Measurements from ENCODE around the gene RPP38.
A peak's percentile ranks its signal among the peaks of the same experiment; 100 is the strongest.

RPP38 gene

DNA sequence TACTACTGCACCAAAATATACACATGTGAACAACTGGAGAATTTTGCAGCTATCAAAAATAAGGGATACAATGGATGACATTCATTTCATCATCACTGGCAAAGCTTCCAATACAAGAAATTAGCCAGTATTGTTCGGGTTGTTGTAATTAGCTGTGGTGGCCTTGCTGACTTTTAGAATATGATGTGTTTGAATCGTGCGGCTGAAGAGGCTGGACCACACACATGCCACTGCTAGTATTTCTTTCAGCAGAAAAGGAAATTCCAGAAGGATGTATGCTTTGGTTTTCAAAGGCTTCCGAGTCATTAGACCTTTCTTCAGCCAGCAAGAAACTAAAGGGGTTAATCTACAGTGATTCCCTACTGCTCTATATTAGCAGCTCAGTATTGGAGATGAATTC, 16.6 kb downstream of the RPP38 start:
- no peak for DNase-seq

DNA sequence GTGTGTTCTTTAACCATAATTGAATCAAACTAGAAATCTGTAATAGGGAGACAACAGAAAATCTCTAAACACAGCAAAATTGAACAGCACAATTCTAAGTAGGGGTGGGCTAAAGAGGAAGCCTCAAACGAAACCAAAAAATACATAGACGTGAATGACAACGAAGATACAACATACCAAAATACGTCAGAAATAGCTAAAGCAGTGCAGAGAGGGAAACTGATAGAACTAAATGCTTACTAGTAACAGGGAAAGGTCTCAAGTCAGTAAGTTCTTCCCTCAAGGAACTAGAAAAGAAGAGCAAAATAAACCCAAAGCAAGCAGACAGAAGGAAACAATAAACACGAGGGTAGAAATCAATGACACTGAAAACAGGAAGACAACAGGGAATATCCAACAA, 19.1 kb downstream of the RPP38 start:
- DNase-seq: no peak

GRCh38 chr10:15118615-15119014, 21.5 kb downstream of the RPP38 start:
- DNase-seq: no peak

- no peak for DNase-seq
Observed at GRCh38 chr10:15120523-15120922, 23.4 kb downstream of the RPP38 start.

GRCh38 chr10:15121707-15122106, 24.6 kb downstream of the RPP38 start:
- DNase-seq: no peak

- DNase-seq: no peak
Observed at GRCh38 chr10:15122477-15123030, 25.4 kb downstream of the RPP38 start.

DNA sequence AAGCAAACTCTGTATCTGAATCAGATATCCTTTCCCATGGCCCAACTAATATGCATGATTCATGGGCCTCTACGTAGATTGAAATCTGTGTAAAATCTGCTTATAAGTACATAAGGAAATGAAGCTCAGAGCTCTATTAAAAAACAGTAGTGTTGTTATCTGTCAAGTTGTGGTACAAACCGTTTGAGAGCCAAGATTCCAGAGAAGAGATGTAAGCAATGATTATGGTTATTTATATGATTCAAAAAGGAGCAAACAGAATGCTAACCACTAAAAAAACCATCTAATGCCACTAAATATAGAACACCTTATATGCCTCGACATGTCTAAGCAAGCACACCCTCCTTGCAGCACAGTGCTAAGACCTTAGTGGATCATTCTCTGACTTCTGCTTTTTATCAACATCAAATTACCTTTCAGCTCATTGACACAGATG, 26.6 kb downstream of the RPP38 start:
- DNase-seq: no peak

DNA sequence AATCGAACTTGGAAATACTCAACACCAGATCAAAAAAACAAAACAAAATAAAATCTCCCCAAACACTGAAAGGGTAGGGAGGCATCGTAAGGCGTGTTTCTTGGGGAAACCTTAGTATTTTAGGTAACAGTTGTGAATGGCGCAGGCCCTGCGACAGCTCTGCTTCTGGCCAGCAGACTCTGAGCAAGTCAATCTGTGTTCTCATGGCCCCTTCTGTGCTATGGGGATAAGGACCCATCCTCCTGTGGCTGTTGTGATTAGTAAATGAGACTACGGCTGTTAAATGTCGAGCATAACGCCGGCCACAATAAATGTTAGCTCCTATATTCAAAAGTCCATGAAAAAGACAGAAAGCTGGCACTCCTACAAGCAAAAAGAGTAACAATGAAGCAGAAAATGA, 27.0 kb downstream of the RPP38 start:
- DNase-seq: no peak

GRCh38 chr10:15124908-15125307, 27.8 kb downstream of the RPP38 start:
- no peak for DNase-seq

GRCh38 chr10:15131330-15131729, 34.2 kb downstream of the RPP38 start:
- DNase-seq: no peak

DNA sequence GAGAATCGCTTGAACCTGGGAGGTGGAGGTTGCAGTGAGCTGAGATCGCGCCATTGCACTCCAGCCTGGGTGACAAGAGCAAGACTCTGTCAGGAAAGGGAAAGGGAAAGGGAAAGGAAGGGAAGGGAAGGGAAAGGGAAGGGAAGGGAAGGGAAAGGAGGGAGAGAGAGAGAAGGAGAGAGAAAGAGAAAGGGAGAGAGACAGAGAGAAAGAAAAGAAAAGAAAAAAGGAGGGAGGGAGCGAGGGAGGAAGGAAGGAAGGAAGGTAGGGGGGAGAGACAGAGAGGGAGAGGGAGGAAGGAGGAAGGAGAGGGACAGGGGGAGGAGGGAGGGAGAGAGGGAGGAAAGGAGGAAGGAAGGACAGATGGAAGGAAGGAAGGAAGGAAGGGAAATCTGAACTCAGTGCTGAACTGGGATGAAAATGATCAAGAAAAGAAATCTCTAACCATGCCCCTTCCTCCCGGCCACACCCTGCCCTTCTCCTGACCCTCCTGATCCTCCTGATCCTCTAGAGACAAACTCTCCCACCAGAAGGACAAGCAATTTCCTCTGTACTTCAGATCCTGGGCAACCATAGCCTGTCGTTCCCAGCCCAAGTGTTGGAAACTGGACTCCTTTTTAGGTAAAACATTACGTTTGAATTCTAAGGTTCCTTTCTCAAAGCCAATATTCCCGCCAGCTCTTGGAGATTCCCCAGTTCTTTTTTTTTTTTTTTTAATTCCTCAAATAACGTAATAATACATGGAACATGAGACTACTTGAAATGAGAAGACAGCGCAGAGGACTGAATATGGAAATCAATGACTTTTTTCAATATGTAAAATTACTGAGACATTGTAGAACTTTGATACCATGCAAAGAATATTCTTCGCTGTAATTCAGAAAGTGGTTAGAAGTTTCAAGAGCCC, 39.2 kb downstream of the RPP38 start:
- no peak for DNase-seq

DNA sequence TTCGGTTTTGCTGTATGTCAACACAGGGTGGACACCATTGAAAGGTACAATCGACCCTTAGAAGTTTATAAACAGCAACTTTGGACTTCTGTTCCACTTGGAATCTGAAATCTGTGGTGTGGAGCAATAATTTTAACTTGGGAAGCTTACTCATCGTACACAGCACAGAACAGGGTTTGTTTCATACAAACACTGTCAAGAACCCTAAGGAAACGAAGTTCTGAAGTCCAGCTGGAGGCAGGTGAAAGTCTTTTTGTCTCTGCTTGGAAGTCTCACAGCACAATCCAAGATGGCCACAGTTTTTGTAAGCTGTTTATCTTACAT, 39.8 kb downstream of the RPP38 start:
- no peak for DNase-seq

DNA sequence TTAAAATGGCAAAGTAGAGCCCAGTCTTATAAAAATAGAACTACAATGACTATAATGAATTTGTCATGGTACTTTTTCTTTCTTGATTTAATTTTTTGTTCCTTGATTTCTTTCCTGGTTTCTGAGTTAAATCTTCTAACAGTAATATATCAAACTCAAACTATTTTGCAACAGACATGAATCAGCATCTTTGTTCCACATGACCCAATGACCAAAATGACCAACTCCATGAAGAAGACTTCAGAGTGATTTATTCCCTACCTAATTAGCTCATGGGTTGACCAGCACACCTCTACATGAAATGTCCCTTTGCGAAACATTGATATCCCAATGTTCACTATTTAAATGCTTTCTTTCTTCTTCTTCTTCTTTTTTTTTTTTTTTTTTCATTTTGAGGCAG, 40.5 kb downstream of the RPP38 start:
- no peak for DNase-seq

- DNase-seq: peak; percentile 65
Observed at GRCh38 chr10:15140698-15141097, 43.5 kb downstream of the RPP38 start.

GRCh38 chr10:15141136-15142054, 44.2 kb downstream of the RPP38 start:
- peak; percentile 56 for DNase-seq

- DNase-seq: no peak
Observed at GRCh38 chr10:15144788-15145187, 47.6 kb downstream of the RPP38 start.

GRCh38 chr10:15146366-15146765, 49.2 kb downstream of the RPP38 start:
- peak; percentile 41 for DNase-seq

DNA sequence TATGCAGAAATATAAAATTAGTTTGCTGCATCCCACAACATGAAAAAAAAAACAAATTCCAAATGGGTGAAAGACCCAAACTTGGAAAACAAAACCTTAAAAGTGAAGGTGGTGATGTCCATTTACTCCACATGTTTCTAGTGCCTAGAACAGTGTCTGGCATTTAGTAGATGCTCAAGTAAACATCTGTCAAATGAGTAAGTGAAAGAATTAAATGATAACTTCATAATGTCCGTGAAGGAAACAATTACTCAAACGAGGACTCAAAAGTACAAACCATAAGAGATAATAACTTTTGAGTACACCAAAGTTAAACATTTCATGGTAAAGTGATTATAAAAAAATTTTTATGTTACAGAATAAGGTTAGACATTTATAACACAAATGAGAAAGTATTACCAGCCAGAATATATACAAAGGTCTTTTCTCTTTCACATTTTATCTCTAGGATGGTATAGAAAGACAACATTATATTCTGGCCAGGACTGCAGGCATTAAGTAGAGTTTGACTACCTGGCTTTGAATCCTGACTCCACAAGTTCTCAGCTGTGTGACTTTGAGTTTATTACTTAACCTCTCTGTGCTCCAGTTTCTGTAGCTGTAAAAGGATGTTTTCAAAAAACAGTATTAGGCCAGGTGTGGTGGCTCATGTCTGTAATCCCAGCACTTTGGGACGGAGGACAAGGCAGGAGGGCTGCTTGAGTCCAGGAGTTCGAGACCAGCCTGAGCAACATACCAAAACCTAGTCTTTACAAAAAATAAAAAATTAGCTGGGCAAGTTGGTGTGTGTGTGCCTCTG, 50.6 kb downstream of the RPP38 start:
- no peak for DNase-seq

GRCh38 chr10:15149042-15149771, 52.1 kb downstream of the RPP38 start:
- DNase-seq: no peak

DNA sequence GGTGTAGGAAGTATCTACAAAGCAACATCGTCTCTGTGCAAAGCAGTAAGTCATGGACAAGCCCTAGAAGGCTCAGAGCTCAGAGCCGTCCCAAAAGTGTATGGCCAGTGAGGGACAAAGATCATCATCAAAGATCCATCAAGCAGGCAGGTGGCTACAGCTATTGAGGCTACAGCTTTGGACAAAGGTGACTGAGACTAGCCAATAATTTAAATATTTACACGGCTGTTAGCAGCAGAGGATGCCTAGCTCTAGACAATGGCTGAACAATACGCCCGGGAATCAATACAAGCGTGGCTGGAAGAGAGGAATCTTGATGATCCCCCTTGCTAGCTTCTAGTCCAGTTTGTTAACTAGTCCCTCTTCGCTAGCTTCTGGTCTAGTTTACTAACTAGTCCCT, 53.4 kb downstream of the RPP38 start:
- peak; percentile 22 for DNase-seq

DNA sequence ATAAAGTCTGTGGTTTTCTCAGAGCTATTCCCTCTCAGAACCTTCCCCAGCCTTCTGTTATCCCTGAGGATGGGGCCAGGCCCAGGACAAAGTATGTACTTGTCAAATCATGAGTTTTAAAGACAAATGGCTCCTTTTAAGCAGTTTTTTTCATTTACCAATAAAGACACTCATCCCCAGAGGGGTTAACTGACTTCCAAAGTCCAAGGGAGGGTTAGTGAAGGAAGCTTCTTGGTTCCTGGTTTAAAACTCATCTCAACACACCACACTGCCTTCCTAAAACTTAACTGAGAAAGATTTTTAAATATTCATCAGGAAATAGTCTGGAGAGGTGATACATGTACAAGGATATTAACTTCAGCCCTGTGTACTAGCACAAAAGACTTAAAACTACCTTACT, 55.4 kb downstream of the RPP38 start:
- no peak for DNase-seq

Data from NCI-H69 (cell line).